HepG2 (cell line): ENCODE data around the gene ZNRF3. TPM values are rescaled to one million over a fixed set of nuclear protein-coding genes. Genes with fewer than 3 reads are reported as not detected.

Source experiments
- ETV5 ChIP-seq: IDR thresholded peaks from 2 replicates; pipeline ENCODE4 v1.6.1; 2018; ENCODE audit warnings: missing biosample characterization, missing genetic modification reagents, inconsistent platforms, borderline replicate concordance
- FOSL1 ChIP-seq: sonication (generic); formaldehyde crosslinking; IDR thresholded peaks from 2 replicates; pipeline ENCODE4 v1.9.0; 2021; ENCODE audit warnings: missing genetic modification reagents, borderline replicate concordance
- FOXK1 ChIP-seq: sonication (generic); formaldehyde crosslinking; IDR thresholded peaks from 2 replicates; pipeline ENCODE4 v1.4.0; 2020; ENCODE audit warnings: low read depth, missing genetic modification reagents, borderline replicate concordance
- GTF3A ChIP-seq: sonication (generic); formaldehyde crosslinking; conservative IDR thresholded peaks from 2 replicates; pipeline ENCODE4 v1.4.0; 2020; ENCODE audit warnings: mild to moderate bottlenecking, missing genetic modification reagents
- JUND ChIP-seq: sonication (generic); formaldehyde crosslinking; IDR thresholded peaks from 2 replicates; pipeline ENCODE4 v1.8.0; 2022; ENCODE audit warnings: mild to moderate bottlenecking, missing genetic modification reagents
- LBX2 ChIP-seq: sonication (generic); formaldehyde crosslinking; IDR thresholded peaks from 2 replicates; pipeline ENCODE4 v1.5.0; 2020; ENCODE audit warnings: missing genetic modification reagents, mild to moderate bottlenecking, borderline replicate concordance
- MLXIP ChIP-seq: sonication (generic); formaldehyde crosslinking; IDR thresholded peaks from 2 replicates; pipeline ENCODE4 v1.9.0; 2021; ENCODE audit warnings: missing genetic modification reagents, borderline replicate concordance
- NBN ChIP-seq: fragments of 450-650 bp; conservative IDR thresholded peaks from 2 replicates; pipeline ENCODE4 v1.6.1; 2017
- PTBP1 ChIP-seq: fragments of 200-400 bp; formaldehyde crosslinking; IDR thresholded peaks from 2 replicates; pipeline ENCODE4 v1.6.1; 2018; ENCODE audit warnings: low read length, low read depth; ENCODE audit not compliant: poor library complexity, severe bottlenecking
- REL ChIP-seq: sonication (generic); formaldehyde crosslinking; conservative IDR thresholded peaks from 2 replicates; pipeline ENCODE4 v1.8.0; 2022; ENCODE audit warnings: mild to moderate bottlenecking, missing genetic modification reagents, moderate library complexity
- RFX3 ChIP-seq: IDR thresholded peaks from 2 replicates; pipeline ENCODE4 v1.6.1; 2016; ENCODE audit warnings: missing biosample characterization, missing genetic modification reagents
- STAG1 ChIP-seq: sonication (generic); formaldehyde crosslinking; IDR thresholded peaks from 2 replicates; pipeline ENCODE4 v1.4.0; 2020; ENCODE audit warnings: missing genetic modification reagents
- ZBTB43 ChIP-seq: sonication (generic); formaldehyde crosslinking; conservative IDR thresholded peaks from 2 replicates; pipeline ENCODE4 v1.4.0; 2020; ENCODE audit warnings: missing genetic modification reagents
- ZMYM2 ChIP-seq: sonication (generic); formaldehyde crosslinking; IDR thresholded peaks from 2 replicates; pipeline ENCODE4 v1.8.0; 2022; ENCODE audit warnings: mild to moderate bottlenecking, missing genetic modification reagents
- ZMYM4 ChIP-seq: sonication (generic); formaldehyde crosslinking; IDR thresholded peaks from 2 replicates; pipeline ENCODE4 v1.8.1; 2023; ENCODE audit warnings: mild to moderate bottlenecking, missing genetic modification reagents
- ZNF503 ChIP-seq: sonication (generic); formaldehyde crosslinking; IDR thresholded peaks from 2 replicates; pipeline ENCODE4 v1.4.0; 2020; ENCODE audit warnings: missing genetic modification reagents
- polyA plus RNA-seq, 8 experiments: library from polyadenylated mRNA; depleted of rRNA in 3 of 8; stranded (reverse) in 7 of 8; unstranded in 1 of 8; fragments of >200 nt; fragmentation: Illumina TruSeq in 4 of 8; extraction: Trizol in 4 of 8; gene quantifications; 2 replicates each; pipeline versions ENCODE4 v1.2.1 to v1.2.3, GENCODE V29; 2011 to 2016; ENCODE audit warnings: low read depth in 4 of 8, missing spikeins in 1 of 8, mixed read lengths in 1 of 8; ENCODE audit not compliant: insufficient read depth in 1 of 8
- total RNA-seq, 5 experiments: library from RNA; depleted of rRNA; stranded (reverse); fragments of >200 nt; fragmentation: Illumina TruSeq; extraction: Trizol; gene quantifications; 2 replicates each; pipeline ENCODE4 v1.2.3, GENCODE V29; 2016; ENCODE audit warnings: low read depth in 1 of 5
- TF ChIP-seq, protein P1 (sequence below): sonication (generic); formaldehyde crosslinking; IDR thresholded peaks from 2 replicates; pipeline ENCODE4 v1.4.0; 2020; ENCODE audit warnings: missing genetic modification reagents, borderline replicate concordance
- TF ChIP-seq, protein P2 (sequence below): IDR thresholded peaks from 2 replicates; pipeline ENCODE4 v1.6.1; 2016

ZNRF3 gene
- total and polyA plus RNA-seq, 2 of the 13 experiments (the other 11 are each of a cell fraction or from before 2014, with no cell fraction given): 20.3 to 36.7 TPM

DNA sequence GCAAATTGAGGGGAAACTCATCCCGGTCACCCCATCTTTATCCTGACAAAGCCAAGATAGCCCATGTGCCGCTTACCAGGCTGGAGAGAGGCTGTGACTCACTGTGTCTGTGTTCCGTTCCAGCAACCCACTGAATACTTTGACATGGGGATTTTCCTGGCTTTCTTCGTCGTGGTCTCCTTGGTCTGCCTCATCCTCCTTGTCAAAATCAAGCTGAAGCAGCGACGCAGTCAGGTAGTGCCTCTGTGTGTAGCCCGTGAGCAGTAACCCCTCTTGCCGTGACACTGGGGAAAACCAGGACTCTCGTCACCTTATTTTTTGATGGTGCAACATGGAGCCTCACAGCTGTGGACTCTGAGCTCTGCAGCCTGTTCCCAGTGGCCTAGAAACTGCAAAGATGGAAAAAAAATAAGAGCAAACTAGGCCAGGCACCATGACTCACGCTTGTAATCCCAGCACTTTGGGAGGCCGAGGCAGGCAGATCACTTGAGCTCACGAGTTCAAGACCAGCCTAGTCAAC lies 161.3 kb downstream of the ZNRF3 start (continued):
- TF ChIP-seq ZMYM4 (CRISPR knock-in tag) (0 out of 2 replicates have a peak, but pooled peaks have one; percentile 15), ZMYM2 (CRISPR knock-in tag) (peak; percentile 91), FOSL1 (CRISPR knock-in tag) (0 out of 2 replicates have a peak, but pooled peaks have one; percentile 15), REL (no peak), FOXK1 (CRISPR knock-in tag) (no peak), ZBTB43 (no peak), RFX3 (CRISPR knock-in tag) (no peak), STAG1 (CRISPR knock-in tag) (no peak), NBN (no peak), ZNF503 (CRISPR knock-in tag) (no peak), LBX2 (CRISPR knock-in tag) (no peak), MLXIP (CRISPR knock-in tag) (no peak), PTBP1 (no peak), GTF3A (CRISPR knock-in tag) (no peak), ETV5 (no peak), JUND (CRISPR knock-in tag) (0 out of 2 replicates have a peak, but pooled peaks have one; percentile 45)
- TF ChIP-seq, protein P1, sequence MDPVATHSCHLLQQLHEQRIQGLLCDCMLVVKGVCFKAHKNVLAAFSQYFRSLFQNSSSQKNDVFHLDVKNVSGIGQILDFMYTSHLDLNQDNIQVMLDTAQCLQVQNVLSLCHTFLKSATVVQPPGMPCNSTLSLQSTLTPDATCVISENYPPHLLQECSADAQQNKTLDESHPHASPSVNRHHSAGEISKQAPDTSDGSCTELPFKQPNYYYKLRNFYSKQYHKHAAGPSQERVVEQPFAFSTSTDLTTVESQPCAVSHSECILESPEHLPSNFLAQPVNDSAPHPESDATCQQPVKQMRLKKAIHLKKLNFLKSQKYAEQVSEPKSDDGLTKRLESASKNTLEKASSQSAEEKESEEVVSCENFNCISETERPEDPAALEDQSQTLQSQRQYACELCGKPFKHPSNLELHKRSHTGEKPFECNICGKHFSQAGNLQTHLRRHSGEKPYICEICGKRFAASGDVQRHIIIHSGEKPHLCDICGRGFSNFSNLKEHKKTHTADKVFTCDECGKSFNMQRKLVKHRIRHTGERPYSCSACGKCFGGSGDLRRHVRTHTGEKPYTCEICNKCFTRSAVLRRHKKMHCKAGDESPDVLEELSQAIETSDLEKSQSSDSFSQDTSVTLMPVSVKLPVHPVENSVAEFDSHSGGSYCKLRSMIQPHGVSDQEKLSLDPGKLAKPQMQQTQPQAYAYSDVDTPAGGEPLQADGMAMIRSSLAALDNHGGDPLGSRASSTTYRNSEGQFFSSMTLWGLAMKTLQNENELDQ: no peak
- TF ChIP-seq, protein P2, sequence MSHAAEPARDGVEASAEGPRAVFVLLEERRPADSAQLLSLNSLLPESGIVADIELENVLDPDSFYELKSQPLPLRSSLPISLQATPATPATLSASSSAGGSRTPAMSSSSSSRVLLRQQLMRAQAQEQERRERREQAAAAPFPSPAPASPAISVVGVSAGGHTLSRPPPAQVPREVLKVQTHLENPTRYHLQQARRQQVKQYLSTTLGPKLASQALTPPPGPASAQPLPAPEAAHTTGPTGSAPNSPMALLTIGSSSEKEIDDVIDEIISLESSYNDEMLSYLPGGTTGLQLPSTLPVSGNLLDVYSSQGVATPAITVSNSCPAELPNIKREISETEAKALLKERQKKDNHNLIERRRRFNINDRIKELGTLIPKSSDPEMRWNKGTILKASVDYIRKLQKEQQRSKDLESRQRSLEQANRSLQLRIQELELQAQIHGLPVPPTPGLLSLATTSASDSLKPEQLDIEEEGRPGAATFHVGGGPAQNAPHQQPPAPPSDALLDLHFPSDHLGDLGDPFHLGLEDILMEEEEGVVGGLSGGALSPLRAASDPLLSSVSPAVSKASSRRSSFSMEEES: no peak
